Activated CD4-positive, alpha-beta T cell treated with anti-CD3 and anti-CD28 coated beads, Interleukin-2, amount 50 U/mL, for 24 hours (primary cell): ENCODE results near the gene IGF1R.
"Not testable (repeated sequence)": the region's sequence is repeated elsewhere in the genome, so short reads cannot be mapped to it uniquely, and the experiment has no call there.

Experiments
- DNase-seq, 2 donors: peaks; one replicate each; pipeline ENCODE4 v3.0.0-alpha.2; 2020; ENCODE audit warnings: low read depth in 1 of 2, low spot score in 1 of 2

IGF1R gene

GRCh38 chr15:98981851-98982722, 333.7 kb downstream of the IGF1R start:
- no peak for DNase-seq

DNA sequence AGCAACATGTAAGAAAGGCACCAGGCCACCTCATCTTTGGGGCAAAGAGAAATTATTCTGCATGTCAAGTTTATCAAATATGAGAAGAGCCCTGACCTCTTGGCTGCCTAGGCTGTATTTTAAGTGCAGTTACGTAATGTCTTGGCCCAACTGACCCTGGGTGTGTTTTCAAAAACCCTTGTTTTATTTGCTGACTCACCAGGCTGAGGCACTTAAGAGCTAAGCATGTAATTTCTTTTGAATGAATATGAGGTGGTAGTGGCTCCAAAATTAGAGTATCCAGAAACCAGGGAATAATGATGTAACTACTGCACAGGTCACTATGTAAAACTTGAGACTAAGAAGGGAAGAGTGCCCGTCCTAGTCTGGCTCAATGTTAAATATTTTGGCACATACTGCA, 335.0 kb downstream of the IGF1R start:
- no peak for DNase-seq

DNA sequence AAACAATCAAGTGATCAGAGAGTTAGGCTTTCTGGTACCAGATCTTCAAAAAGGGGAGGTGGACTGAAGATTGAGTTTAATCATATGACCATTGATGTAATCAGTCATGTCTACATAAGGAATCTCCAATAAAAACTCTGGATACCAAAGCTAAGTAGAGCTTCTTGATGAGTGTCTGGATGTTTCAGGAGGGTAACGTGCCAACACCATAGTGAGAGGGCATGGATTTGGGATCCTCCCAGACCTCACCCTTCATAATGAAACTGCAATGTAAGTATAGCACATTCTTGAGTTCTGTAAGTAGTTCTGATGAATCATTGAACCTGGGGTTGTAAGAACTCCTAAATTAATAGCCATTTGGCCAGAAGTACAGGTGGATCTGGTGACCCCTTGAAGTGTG, 337.9 kb downstream of the IGF1R start:
- DNase-seq, result no peak

DNA sequence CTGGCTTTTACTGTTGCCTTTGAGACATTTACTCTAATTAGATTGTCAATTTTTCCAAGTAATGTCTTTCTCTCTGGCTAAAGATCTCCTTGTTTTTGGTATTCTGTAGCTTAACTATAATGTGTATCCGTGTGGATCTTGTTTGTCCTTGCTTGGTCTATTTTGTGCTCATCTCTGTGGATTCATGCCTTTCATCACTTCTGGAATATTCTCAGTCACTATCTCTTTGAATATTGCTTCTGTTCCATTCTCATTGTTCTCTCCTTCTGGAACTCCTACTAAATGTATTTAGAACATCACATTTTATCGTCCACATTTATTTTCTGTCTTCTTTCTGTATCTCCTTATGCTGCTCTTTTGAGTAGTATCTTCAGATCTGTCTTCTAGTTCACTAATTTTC, 346.6 kb downstream of the IGF1R start:
- DNase-seq, result no peak

DNA sequence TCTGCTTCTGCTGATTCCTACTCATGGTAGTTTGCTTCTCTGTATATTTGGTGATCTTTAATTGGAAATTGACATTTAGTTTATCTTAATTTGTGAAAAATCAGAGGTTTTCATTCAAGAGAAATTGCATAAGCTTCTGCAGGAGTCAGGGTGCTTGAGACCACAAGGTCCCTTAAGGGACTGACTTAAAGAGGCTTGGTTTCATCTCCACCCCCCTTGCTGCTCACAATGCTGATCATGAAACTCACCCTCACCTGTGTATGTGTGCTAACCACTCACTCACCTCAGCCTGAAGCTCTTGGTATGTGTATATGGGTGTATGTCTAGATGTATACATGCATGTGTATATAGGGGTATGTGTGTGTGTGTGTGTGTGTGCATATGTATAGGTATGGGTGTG, 347.8 kb downstream of the IGF1R start:
- no peak for DNase-seq

- DNase-seq, result no peak
Observed at GRCh38 chr15:98996624-98997023, 348.3 kb downstream of the IGF1R start.

- no peak for DNase-seq
Observed at GRCh38 chr15:98997312-98997711, 349.0 kb downstream of the IGF1R start.

DNA sequence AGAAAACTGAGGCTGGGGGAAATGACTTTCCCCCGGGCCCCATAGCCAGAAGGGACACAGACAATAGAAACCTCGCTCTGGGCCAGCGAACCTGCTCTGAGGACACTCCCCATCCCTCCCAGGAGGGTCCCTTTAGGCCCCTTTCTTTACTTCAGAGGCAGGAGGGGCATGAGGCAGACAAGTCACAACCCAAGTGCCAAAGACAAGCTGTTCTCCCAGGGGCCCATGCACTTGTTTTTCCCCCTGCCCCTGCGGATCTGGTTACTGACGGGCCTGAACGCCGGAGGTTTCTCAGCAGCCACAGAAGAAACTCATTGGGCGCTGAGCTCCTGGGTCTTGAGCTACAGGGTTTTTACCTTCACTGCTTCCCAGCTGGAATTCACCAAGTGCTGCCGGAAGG, 349.4 kb downstream of the IGF1R start:
- no peak for DNase-seq

DNA sequence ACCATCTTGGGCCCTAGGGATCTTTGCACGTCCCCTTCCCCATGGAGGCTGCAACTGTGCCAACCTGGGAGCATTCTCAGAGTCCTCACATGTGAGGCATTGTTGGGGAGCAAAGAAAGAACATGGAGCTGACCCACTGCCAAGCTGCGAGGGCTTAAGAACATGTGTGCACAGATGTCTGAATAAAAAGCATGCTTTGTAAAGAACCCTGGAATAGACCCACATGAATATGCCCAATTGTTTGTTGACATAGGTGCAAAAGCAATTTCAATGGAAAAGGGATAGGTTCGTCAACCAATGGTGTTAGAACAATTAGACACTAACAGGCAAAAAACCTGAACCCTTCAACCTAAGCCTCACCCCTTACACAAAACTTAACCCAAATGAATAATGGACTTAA, 349.9 kb downstream of the IGF1R start:
- no peak for DNase-seq

DNA sequence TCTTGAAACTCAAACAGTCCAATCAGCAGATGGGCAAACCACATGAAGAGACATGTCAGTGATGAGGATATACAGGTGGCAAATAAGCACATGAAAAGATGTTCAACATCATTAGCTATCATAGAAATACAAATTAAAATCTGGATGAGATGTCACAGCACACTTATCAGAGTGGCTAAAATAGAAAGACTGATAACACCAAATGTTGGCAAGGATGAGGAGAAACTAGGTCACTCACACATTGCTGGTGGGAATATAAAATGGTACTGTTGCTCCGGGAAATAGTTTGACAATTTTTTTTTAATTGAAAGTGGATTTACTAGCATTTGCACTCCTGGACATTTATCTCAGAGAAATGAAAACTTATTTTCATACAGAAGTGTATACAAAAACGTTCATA, 350.9 kb downstream of the IGF1R start:
- no peak for DNase-seq

DNA sequence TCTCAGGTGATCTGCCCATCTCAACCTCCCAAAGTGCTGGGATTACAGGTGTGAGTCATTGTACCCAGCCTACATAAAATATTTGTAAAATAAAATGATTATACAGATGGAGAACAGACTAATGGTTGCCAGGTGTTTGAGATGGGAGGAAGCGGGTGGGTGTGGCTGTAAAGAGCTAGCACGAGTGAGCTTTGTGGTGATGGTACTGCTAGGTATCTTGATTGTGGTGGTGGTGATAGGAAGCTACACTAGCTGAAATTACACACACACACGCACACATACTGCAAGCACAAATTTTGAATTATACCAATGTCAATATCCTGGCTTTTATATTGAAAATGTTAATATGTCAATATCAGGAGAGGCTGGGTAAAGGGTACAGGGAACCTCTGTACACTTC, 353.9 kb downstream of the IGF1R start:
- DNase-seq, result no peak

DNA sequence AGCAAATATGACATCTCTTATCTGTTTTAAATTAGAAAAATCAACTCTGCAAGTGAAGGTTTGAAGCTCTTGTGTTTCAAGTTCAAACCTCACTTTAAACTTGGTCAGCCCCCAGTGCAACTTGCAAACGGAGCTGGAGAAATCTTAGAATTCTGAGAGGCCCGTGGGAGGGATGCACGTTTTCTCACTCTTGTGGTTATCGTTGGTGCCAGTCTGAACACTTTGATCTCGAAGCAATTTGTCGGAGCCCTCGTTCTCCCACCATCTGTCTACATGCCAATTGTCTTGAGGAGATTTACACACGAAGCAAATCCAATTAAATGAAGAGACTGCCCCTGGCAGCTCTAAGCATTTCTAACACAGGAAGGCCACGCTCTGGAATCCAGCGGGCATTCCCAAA, 355.0 kb downstream of the IGF1R start:
- not testable (repeated sequence) for DNase-seq

DNA sequence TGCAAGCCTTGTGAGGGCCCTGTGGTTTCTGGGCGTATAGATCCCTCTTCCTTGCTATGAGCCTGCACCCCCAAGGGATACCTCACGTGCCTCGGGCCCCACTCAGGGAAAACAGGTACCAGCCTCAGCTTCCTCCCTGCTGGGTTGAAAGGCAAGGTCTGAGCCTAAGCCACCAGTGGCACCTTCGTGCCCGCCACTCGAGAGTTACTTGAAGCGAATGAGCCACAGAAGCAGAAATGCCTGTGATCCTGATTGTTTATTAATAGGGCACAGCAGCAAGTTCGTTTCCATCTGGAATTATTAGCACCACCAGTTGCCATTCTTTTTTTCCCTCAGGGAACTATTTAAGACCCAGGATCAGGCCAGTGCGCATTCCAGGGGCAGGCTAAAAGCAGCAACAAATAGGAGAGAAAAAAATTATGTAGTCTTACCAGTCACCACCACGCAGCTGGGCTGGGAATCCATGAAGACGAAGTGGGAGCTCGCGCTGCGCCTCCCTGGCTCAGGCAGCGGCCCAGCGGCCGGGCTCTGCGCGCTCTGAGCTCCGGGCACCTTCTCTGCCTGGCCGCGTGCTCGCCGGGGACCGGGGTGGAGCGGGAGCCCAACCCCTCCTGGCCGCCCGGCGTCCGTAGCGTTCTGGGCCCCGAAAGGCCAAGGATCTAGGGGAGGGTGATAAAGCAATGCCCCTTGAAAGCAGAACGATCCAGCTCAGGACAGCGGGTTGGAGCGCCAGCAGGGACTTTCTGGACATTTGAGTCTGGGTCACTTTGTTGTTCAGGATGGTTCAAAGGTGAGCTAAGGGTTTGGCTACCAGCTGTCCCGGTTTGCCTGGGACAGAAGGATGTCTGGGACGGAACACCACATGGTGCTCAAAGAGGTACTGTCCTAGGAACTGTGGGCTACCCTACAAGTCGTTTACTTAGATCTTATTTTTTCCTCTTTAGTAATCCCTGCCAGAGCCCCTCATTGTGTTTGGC, 356.9 kb downstream of the IGF1R start:
- not testable (repeated sequence) for DNase-seq

- no peak for DNase-seq
Observed at GRCh38 chr15:99006146-99006545, 357.8 kb downstream of the IGF1R start.

DNA sequence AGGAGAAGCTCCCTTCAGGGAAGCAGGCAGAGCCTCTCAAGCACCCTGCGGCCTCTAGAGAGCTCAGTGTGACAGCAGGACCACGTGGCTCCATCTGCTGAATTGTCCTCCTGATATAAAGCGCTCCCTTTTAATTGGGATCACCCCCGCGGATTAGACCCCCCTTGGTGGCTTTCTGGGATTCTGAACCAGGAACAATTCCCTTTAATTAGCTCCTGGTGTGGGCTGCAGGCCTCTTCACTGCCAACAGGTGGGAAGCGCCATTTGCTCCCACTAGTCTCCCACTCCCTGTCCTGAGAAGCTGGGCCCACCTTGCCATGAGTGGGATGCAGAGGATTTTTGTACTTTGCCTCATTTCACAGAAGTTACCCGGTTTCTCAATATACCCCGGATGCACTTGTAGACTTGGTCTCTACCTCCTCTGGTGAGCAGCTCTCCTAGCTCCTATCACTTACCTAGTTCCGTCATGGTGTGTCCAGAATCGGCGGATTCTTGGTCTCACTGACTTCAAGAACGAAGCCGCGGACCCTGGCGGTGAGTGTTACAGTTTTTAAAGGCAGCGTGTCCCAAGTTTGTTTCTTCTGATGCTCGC, 358.7 kb downstream of the IGF1R start:
- no peak for DNase-seq

GRCh38 chr15:99009741-99010330, 361.5 kb downstream of the IGF1R start:
- no peak for DNase-seq

GRCh38 chr15:99010768-99011167, 362.4 kb downstream of the IGF1R start:
- DNase-seq, result no peak
